CD4-positive, alpha-beta T cell treated with Interleukin-4 for 4 hours (primary cell): Measurements from ENCODE around the gene NCOA1.
"Not testable (repeated sequence)": the region's sequence is repeated elsewhere in the genome, so short reads cannot be mapped to it uniquely, and the experiment has no call there.

ENCODE experiments used
- DNase-seq: peaks from one replicate; pipeline ENCODE4 v3.0.0-alpha.2; 2020

Gene NCOA1

GRCh38 chr2:24541621-24542020 is 50.6 kb downstream of the NCOA1 start:
- DNase-seq = no peak

GRCh38 chr2:24542269-24542872 is 51.3 kb downstream of the NCOA1 start:
- no peak for DNase-seq

DNA sequence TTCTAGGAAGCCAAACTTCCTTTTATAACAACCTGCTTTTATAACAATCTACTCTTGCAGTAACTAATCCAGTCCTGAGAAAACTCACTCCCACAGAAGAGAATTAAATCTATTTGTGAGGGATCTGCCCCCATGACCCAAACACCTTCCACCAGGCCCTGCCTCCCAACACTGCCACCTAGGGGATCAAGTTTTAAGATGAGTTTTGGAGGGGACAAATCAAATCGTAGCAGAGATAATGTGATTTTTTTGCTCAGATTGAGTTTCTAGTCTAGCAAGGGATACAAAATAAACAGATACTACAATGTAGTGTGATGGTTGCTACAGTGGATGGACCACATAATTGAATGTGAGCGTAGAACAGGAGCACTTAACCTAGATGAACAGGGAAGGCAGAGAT is 52.2 kb downstream of the NCOA1 start:
- DNase-seq = peak; percentile 14

DNA sequence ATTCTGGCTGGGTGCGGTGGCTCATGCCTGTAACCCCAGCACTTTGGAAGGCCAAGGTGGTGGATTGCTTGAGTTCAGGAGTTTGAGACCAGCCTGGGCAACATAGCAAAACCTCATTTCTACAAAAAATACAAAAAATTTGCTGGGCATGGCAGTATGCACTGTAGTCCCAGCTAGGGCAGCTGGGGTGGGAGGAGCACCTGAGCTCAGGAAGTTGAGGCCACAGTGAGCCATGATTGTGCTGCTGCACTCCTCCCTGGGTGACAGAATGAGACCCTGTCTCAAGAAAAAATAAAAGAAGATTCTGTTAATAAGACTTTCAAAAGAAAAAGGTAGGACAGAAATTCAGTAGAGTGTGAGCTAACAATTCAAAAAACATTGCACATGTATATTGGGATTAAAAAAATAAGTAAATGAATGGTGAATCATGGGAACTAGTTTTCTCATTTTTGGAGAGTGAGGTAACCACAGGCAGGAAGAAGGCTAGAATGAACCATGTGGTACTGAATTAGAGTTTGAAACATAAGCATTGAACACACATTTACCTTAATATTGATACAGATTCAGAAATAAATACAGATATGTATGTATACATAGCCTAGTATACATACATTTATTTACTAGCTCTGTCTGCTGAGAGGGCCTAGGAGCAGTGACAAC is 53.5 kb downstream of the NCOA1 start:
- DNase-seq = no peak

DNA sequence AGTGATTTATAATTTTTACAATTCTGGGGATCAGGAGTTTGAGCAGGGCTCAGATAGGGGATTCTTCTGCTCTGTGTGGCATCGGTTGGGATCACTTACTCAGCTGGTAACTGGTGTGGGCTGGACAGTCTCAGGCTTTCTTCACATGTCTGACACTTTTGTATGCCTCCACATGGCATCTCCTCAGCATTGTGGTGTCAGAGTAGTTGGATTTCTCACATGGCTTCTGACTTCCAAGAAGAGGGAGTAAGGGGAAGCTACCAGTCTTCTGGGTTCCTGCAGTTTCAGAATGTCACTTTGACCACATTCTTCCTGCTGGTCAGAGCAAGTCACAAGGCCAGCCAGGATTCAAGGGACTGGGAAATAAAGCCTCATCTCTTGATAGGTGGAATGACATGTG is 55.6 kb downstream of the NCOA1 start:
- no peak for DNase-seq

- DNase-seq = no peak
Measured at GRCh38 chr2:24548058-24548457, 57.0 kb downstream of the NCOA1 start.

DNA sequence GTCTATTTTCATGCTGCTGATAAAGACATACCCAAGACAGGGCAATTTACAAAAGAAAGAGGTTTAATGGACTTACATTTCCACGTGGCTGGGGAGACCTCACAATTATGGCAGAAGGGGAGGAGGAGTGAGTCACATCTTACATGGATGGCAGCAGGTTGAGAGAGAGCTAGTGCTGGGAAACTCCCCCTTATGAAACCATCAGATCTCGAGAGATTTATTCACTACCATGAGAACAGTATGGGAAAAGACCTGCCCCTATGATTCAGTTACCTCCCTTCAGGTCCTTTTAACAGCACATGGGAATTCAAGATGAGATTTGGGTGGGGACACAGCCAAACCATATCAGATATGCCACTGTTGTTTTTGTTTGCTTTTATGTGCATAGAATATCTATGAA is 59.2 kb downstream of the NCOA1 start:
- DNase-seq = peak; percentile 12

- DNase-seq = no peak
Measured at GRCh38 chr2:24551016-24551415, 60.0 kb downstream of the NCOA1 start.

GRCh38 chr2:24552836-24553235 is 61.8 kb downstream of the NCOA1 start:
- no peak for DNase-seq

DNA sequence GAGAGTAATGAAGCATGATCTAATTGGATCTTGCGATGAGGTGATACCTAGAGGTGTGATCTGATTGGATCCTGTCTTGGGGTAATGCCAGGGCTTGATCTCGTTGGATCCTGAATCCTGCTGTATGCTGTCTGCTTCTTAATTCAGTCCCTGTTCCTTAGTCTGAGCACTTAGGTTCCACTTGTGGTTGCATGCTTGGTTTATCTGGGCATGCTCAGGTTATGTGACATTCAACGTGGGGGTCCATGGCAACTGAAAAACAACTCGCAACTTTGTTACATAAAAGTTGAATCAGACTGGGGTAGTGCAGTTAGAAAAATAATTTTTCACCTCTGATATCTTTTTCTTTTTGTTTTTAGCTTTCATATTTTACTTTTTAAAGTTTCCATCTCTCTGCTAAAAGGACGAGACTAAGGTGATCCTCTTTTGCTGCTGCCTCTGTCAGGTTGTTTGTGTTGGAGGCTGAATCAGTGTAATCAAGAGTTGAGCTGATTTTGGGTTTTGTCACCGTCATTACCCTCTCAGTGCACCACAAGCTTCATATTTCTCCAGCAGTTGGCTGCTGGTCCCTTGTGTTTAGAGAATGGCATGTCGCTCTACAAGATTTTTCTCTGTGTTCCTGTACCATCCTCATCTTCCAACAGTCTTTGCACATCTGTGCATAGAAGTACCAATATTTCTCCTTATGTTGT is 67.9 kb downstream of the NCOA1 start:
- no peak for DNase-seq

- no peak for DNase-seq
Measured at GRCh38 chr2:24559473-24560113, 68.5 kb downstream of the NCOA1 start.

GRCh38 chr2:24565537-24565936 is 74.5 kb downstream of the NCOA1 start:
- no peak for DNase-seq

GRCh38 chr2:24566209-24566608 is 75.2 kb downstream of the NCOA1 start:
- no peak for DNase-seq

DNA sequence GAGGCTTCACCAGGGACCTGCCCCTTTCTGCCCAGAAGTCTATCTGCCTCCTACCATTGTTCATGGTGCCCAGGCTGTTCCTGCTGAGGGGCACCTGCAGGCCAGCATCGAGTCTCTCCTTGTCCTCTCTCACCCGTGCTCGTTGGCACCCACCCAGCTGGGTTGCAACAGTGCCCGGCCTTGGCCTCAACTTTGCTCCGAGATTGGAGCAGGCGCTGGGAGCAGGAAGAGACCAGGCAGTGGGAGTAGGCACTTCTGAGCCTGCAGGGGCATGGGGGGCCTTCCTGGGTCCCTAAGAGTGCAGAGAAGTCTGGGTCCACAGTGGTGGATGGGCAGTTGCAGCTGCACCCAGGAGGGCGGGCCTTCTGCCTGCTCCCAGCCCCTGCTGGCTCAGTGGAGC is 75.6 kb downstream of the NCOA1 start:
- DNase-seq = no peak

DNA sequence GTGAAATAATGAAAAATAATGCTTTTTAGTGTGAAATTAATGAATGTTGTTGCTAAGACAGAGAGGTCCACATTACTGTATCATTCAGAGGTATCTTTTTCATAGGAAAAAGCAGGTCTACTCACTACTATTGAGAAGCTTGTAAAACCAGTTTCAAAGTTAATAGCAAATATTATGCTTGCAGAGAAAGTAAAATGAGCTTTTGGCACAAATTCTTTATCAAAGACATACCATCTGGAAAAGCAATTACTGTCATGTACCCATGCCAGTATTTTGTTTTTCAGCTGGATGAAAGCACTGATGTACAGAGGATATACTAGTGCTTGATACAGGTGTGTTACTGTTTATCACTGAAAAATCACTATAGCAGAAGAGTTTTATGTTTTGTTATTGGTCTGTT is 77.5 kb downstream of the NCOA1 start:
- DNase-seq = no peak

- not testable (repeated sequence) for DNase-seq
Measured at GRCh38 chr2:24569565-24569964, 78.5 kb downstream of the NCOA1 start.

DNA sequence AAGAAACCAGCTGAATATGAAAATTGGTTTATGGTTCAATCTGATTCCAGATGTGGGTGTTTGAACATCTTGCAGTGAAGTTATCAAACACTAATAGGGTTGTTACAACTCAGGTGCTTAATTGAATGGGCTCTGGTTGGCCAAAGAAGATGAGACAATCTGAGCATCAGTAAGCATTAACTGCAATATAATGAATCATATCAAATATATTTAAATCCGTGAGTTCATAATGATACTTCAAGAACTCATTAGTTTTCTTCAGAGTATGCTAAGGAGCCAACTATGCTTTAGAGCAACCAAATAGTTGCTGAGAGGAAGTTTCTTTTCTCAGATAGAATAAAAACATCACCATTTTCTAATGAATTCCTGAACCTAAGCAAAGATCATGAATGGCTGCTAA is 79.2 kb downstream of the NCOA1 start:
- DNase-seq = no peak

DNA sequence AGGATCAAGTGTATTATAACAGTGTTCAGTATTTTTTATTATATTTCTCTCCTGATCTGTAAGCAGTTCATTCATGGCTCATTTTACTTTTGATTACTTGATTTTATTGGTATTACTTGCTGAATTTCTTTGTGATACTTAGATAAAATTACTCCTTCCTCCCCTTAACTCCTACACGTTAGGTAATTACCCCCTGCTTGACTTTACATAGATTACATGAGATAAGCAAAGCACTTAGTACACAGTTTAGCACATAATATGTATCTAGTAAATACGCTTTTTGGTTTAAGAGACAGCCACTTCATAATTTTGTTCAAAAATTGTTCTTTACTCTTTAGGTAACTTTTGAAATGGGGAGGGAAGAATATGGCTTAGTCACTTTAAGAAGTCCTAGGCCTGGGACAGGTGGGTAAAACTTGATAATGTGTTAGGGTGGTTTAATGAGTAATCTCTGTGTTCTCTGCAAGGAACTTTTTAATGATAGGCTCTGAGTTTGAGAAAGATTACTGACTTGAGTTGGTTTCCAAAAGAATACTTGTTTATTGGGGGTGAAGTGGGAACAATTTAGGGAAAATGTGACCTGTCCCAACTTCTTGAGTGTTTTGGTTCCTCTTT is 80.9 kb downstream of the NCOA1 start:
- DNase-seq = no peak

DNA sequence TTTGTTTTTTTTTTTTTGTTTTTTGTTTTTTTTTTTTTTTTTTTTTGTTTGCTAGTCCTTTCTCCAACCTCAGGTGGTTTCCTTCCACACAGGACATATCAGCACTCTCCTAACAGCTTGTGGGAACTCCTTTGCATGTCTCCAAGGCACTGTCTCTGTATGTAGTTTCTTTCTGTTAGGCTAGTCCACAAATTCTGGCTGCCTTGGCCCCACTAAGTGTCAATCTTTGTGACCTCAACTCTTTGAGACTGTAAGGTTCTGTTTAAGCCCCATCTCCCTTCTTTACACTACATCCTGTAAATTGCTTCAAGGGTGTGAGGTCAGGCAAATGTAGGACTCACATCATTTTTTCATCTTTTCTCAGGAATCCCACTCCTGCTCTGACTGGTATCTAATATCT is 85.1 kb downstream of the NCOA1 start:
- no peak for DNase-seq

GRCh38 chr2:24576617-24577016 is 85.6 kb downstream of the NCOA1 start:
- DNase-seq = peak; percentile 10

DNA sequence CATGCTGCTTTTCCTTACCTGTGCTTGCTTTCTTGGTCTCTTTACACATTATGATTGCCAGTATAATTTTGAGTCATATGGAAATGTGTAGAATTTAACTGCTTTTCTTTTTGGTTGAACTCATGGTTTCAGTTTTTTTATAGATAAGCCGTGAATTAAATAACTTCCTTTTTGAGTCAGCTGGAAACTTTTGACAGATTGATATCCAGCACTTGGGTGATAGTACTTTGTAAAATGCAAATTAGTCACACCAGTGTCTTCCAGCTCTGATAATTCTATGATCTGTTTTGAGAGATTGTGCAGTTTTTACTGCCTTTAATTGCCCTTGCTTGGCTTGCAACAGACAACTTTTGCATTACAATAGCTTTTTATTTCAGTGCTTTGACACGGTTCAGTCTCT is 86.4 kb downstream of the NCOA1 start:
- DNase-seq = peak; percentile 41

DNA sequence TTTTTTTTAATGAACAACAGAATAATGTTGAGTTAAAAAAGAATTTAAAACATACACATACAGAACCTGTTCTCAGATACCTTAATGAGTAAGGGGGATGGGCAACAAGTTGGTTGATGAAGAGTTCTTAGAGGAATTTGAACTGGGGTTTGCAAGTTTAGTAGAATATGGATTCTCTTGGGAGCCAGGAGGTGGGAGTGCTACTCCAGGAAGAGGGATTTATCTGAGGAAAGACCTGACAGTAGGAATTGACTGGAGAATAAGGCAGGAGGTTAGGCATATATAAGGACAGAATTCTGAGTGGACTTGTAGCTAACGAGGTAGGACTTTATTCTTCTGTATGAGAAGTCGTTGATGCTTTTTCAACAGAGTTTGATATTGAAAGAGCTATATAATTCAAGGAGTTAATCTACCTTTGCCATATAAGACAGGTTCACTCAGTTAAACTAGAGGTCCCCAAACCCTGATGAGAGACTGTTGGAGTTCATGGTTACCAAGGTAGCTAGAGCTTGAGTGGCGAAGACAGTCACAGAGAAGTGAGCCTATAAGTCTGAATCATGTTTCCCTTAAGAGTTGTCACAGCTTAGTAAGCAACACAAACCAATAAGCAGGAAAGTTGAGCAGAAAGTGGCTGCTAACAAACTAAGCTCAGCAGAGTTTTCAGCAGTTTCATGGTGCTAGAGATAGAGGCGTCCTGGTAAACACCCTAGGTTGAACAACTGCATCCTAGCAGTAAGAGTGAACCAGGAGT is 88.2 kb downstream of the NCOA1 start:
- peak; percentile 6 for DNase-seq

DNA sequence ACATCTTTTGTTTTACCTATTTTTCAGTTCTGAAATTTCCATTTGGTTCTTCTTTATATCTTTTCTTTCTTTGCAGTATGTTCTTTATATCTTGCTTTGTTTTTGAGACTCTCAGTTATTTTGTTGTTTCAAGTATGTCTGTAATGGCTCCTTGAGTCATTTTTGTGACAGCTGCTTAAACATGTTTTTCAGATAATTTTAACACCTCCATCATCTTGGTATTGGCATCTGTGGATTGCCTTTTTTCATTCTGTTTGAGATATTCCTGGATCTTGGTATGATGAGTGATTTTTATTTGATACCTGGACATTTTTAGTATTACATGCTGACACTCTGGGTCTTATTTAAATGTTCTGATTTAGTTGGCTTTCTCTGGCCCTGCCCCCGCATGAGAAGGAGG is 89.5 kb downstream of the NCOA1 start:
- DNase-seq = no peak
